HepG2 (cell line): ENCODE measurements around the gene CACNA1D. TPM values are rescaled to one million over a fixed set of nuclear protein-coding genes. Genes with fewer than 3 reads are reported as not detected.

Experiments
- ATAC-seq: fragments of 200-7000 bp; cut with Tn5 transposase; 3 replicates; pipeline ENCODE4 v1.9.1; 2020; ENCODE audit warnings: mild to moderate bottlenecking, moderate library complexity
- BruUV-seq: library from RNA; stranded (reverse); fragments of 400-500 nt; replicated peaks from 2 replicates; lab custom pipeline; 2021; lab: Mats Ljungman, UMichigan
- CTCF ChIA-PET: fragments of 300-600 bp; formaldehyde crosslinking; extraction: SDS; loops from one replicate; lab custom pipeline; 2021; ENCODE audit warnings: low total read pairs, inconsistent platforms, low intra/inter-chr PET ratio; lab: Yijun Ruan, JAX
- POLR2A ChIA-PET: fragments of 350-600 bp; sonication (Branson Sonifier 250); formaldehyde crosslinking; loops from one replicate; lab custom pipeline; 2020; ENCODE audit warnings: antibody characterized with exemption, inconsistent platforms; lab: Yijun Ruan, JAX
- DNase-seq: peaks from one replicate; pipeline ENCODE4 v3.0.0-alpha.2; 2015; ENCODE audit warnings: low spot score
- FAIRE-seq: peaks from 3 replicates; lab custom pipeline; 2011; peaks lifted over from hg19 to GRCh38; lab: Jason Lieb, UNC
- H2AFZ ChIP-seq: one replicate; pipeline ENCODE4 v1.6.1; 2011; ENCODE audit warnings: low read length, inconsistent platforms
- H3K27ac ChIP-seq: fragments of 300-600 bp; 3 replicates; pipeline ENCODE4 v1.8.0; 2011; ENCODE audit warnings: mixed run types, mild to moderate bottlenecking, mixed read lengths, low read length, inconsistent platforms; ENCODE audit not compliant: insufficient read depth; ENCODE audit errors: extremely low read length
- H3K27me3 ChIP-seq, 2 experiments: fragments of 200-600 bp in 1 of 2; 2 replicates in 1 of 2; 3 replicates in 1 of 2; pipeline versions ENCODE4 v1.6.0 to v1.8.0; 2011; ENCODE audit warnings: low read length in 2 of 2, mild to moderate bottlenecking in 2 of 2, moderate library complexity in 2 of 2, inconsistent platforms in 1 of 2; ENCODE audit not compliant: insufficient read depth in 2 of 2, control insufficient read depth in 1 of 2
- H3K36me3 ChIP-seq, 2 experiments: fragments of 200-600 bp in 1 of 2; replicated peaks in 1 of 2; 2 replicates in 1 of 2; 3 replicates in 1 of 2; pipeline versions ENCODE4 v1.5.1 to v1.8.0; 2011; ENCODE audit warnings: low read length in 2 of 2, inconsistent platforms in 1 of 2; ENCODE audit not compliant: insufficient read depth in 2 of 2, control insufficient read depth in 1 of 2
- H3K4me1 ChIP-seq: 2 replicates; pipeline ENCODE4 v1.5.1; 2012; ENCODE audit warnings: low read length, inconsistent platforms; ENCODE audit not compliant: insufficient read depth
- H3K4me2 ChIP-seq: 2 replicates; pipeline ENCODE4 v1.6.0; 2011; ENCODE audit warnings: low read depth, low read length, inconsistent platforms
- H3K4me3 ChIP-seq, 3 experiments: fragments of 200-600 bp in 1 of 3; sonication (generic), shearing (Covaris generic) in 1 of 3; replicated peaks in 1 of 3; 2 replicates each; pipeline ENCODE4 v1.5.1; 2011 to 2016; ENCODE audit warnings: low read length in 3 of 3, inconsistent platforms in 2 of 3, low read depth in 2 of 3, mild to moderate bottlenecking in 2 of 3, control low read depth in 1 of 3, mixed read lengths in 1 of 3; ENCODE audit not compliant: insufficient read depth in 1 of 3
- H3K79me2 ChIP-seq: one replicate; pipeline ENCODE4 v1.6.1; 2011; ENCODE audit warnings: low read length, inconsistent platforms; ENCODE audit not compliant: insufficient read depth
- H3K9ac ChIP-seq: 2 replicates; pipeline ENCODE4 v1.6.0; 2011; ENCODE audit warnings: mild to moderate bottlenecking, low read depth, low read length, inconsistent platforms; ENCODE audit not compliant: insufficient read depth
- H3K9me3 ChIP-seq: 2 replicates; pipeline ENCODE4 v1.5.1; 2012; ENCODE audit warnings: mild to moderate bottlenecking, low read length
- H4K20me1 ChIP-seq: 2 replicates; pipeline ENCODE4 v1.6.0; 2011; ENCODE audit warnings: inconsistent platforms, mild to moderate bottlenecking, low read length, moderate library complexity; ENCODE audit not compliant: insufficient read depth
- GZF1 ChIP-seq: sonication (generic); formaldehyde crosslinking; IDR thresholded peaks from 2 replicates; pipeline ENCODE4 v1.5.1; 2020; ENCODE audit warnings: mild to moderate bottlenecking, missing genetic modification reagents
- ONECUT2 ChIP-seq: sonication (generic); formaldehyde crosslinking; IDR thresholded peaks from 2 replicates; pipeline ENCODE4 v1.4.0; 2020; ENCODE audit warnings: missing genetic modification reagents
- ZNF296 ChIP-seq: sonication (generic); formaldehyde crosslinking; conservative IDR thresholded peaks from 2 replicates; pipeline ENCODE4 v1.5.0; 2020; ENCODE audit warnings: mild to moderate bottlenecking, missing genetic modification reagents
- ZNF441 ChIP-seq: sonication (generic); formaldehyde crosslinking; IDR thresholded peaks from 2 replicates; pipeline ENCODE4 v1.7.0; 2021; ENCODE audit warnings: missing genetic modification reagents, borderline replicate concordance
- ZNF563 ChIP-seq: sonication (generic); formaldehyde crosslinking; IDR thresholded peaks from 2 replicates; pipeline ENCODE4 v1.8.0; 2022; ENCODE audit warnings: mild to moderate bottlenecking, moderate library complexity, missing genetic modification reagents
- ZNF674 ChIP-seq: sonication (generic); formaldehyde crosslinking; IDR thresholded peaks from 2 replicates; pipeline ENCODE4 v1.5.0; 2020; ENCODE audit warnings: low read depth, mild to moderate bottlenecking, missing genetic modification reagents
- WGBS: methylation state at CpG from one replicate; pipeline ENCODE4 v1.1.6; 2017; ENCODE audit warnings: low lambda C conversion rate; 5-methylcytosine and 5-hydroxymethylcytosine counted together
- in situ Hi-C: cut with HindIII; loops from 2 replicates; pipeline ENCODE4 v1.10.0; 2017; ENCODE audit warnings: low pct_unique_long_range_greater_than_20kb; ENCODE audit not compliant: extremely low pct_ligation_motif_present
- intact Hi-C: fragments of 100-400 bp; cut with micrococcal nuclease; formaldehyde crosslinking; loops from one replicate; pipeline ENCODE4 v1.10.0; 2022; ENCODE audit not compliant: unreplicated experiment
- polyA plus RNA-seq, 8 experiments: library from polyadenylated mRNA; depleted of rRNA in 3 of 8; stranded (reverse) in 7 of 8; unstranded in 1 of 8; fragments of >200 nt; fragmentation: Illumina TruSeq in 4 of 8; extraction: Trizol in 4 of 8; gene quantifications; 2 replicates each; pipeline versions ENCODE4 v1.2.1 to v1.2.3, GENCODE V29; 2011 to 2016; ENCODE audit warnings: low read depth in 4 of 8, missing spikeins in 1 of 8, mixed read lengths in 1 of 8; ENCODE audit not compliant: insufficient read depth in 1 of 8
- total RNA-seq, 5 experiments: library from RNA; depleted of rRNA; stranded (reverse); fragments of >200 nt; fragmentation: Illumina TruSeq; extraction: Trizol; gene quantifications; 2 replicates each; pipeline ENCODE4 v1.2.3, GENCODE V29; 2016; ENCODE audit warnings: low read depth in 1 of 5
- TF ChIP-seq, protein P1 (sequence below): sonication (generic); formaldehyde crosslinking; IDR thresholded peaks from 2 replicates; pipeline ENCODE4 v1.4.0; 2020; ENCODE audit warnings: mild to moderate bottlenecking, missing genetic modification reagents
- TF ChIP-seq, protein P2 (sequence below): IDR thresholded peaks from 2 replicates; pipeline ENCODE4 v1.6.1; 2016; ENCODE audit warnings: control low read depth
- TF ChIP-seq, protein P3 (sequence below): sonication (generic); formaldehyde crosslinking; IDR thresholded peaks from 2 replicates; pipeline ENCODE4 v1.5.0; 2020; ENCODE audit warnings: mild to moderate bottlenecking, missing genetic modification reagents

The CACNA1D gene
- total and polyA plus RNA-seq, 2 of the 13 experiments (the other 11 are each of a cell fraction or from before 2014, with no cell fraction given) = 0.26 to 0.38 TPM

DNA sequence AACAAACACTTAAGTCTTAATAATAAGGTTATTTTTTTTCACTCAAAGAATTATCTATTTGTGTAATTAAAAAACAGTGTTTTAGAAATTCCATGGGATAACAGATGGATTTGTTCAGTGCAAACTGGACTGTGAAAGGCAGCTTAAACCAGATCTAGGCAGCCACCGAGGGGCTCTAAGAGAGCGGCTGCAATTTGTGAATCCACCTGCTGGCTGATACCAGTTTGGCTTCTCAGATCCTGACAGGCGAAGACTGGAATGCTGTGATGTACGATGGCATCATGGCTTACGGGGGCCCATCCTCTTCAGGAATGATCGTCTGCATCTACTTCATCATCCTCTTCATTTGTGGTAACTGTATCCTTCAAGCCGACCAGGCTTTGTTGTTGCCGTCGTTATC, 232.2 kb downstream of the CACNA1D start:
- H2AFZ ChIP-seq = no peak overlapping the region
- no peak overlapping the region for H3K9ac ChIP-seq
- TF ChIP-seq, protein P1, sequence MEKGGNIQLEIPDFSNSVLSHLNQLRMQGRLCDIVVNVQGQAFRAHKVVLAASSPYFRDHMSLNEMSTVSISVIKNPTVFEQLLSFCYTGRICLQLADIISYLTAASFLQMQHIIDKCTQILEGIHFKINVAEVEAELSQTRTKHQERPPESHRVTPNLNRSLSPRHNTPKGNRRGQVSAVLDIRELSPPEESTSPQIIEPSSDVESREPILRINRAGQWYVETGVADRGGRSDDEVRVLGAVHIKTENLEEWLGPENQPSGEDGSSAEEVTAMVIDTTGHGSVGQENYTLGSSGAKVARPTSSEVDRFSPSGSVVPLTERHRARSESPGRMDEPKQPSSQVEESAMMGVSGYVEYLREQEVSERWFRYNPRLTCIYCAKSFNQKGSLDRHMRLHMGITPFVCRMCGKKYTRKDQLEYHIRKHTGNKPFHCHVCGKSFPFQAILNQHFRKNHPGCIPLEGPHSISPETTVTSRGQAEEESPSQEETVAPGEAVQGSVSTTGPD (CRISPR knock-in tag) = no peak
- TF ChIP-seq, protein P2, sequence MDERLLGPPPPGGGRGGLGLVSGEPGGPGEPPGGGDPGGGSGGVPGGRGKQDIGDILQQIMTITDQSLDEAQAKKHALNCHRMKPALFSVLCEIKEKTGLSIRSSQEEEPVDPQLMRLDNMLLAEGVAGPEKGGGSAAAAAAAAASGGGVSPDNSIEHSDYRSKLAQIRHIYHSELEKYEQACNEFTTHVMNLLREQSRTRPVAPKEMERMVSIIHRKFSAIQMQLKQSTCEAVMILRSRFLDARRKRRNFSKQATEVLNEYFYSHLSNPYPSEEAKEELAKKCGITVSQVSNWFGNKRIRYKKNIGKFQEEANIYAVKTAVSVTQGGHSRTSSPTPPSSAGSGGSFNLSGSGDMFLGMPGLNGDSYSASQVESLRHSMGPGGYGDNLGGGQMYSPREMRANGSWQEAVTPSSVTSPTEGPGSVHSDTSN (CRISPR knock-in tag) = no peak
- TF ChIP-seq ONECUT2 (CRISPR knock-in tag) (no peak), ZNF563 (no peak), ZNF441 (CRISPR knock-in tag) (no peak), GZF1 (CRISPR knock-in tag) (no peak), ZNF296 (CRISPR knock-in tag) (no peak), ZNF674 (no peak)
- TF ChIP-seq, protein P3, sequence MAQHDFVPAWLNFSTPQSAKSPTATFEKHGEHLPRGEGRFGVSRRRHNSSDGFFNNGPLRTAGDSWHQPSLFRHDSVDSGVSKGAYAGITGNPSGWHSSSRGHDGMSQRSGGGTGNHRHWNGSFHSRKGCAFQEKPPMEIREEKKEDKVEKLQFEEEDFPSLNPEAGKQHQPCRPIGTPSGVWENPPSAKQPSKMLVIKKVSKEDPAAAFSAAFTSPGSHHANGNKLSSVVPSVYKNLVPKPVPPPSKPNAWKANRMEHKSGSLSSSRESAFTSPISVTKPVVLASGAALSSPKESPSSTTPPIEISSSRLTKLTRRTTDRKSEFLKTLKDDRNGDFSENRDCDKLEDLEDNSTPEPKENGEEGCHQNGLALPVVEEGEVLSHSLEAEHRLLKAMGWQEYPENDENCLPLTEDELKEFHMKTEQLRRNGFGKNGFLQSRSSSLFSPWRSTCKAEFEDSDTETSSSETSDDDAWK (CRISPR knock-in tag) = no peak
- H4K20me1 ChIP-seq = no peaks in the 10 kb centered on the region
- H3K27me3 ChIP-seq = no peaks in the 10 kb centered on the region
- FAIRE-seq (no peak), ATAC-seq (no peak), DNase-seq (no peak)
- in situ Hi-C loops = no loop called here
- H3K27ac ChIP-seq = no peak overlapping the region
- H3K4me1 ChIP-seq = peaks cover 17% of the 10 kb centered on the region
- POLR2A ChIA-PET = no interaction called here
- 79% methylated on average over 9 of the region's 9 CpGs for WGBS
- no peaks in the 10 kb centered on the region for H3K79me2 ChIP-seq
- intact Hi-C loops = no loop called here
- CTCF ChIA-PET = no interaction called here
- BruUV-seq = no TSS peak
- no peaks in the 10 kb centered on the region for H3K36me3 ChIP-seq
- H3K4me2 ChIP-seq = no peak overlapping the region
- no peaks in the 10 kb centered on the region for H3K9me3 ChIP-seq
- no peak overlapping the region for H3K4me3 ChIP-seq
